Mesothelial cell of epicardium (in vitro differentiated cells): ENCODE results near the gene URB2. TPM values are rescaled to one million over a fixed set of nuclear protein-coding genes. Genes with fewer than 3 reads are reported as not detected.

ENCODE experiments used
- DNase-seq, 2 experiments: peaks; one replicate each; pipeline ENCODE4 v3.0.0; 2021; ENCODE audit warnings: low spot score in 2 of 2; ENCODE audit not compliant: unreplicated experiment in 2 of 2
- H3K27ac Mint-ChIP-seq: 2 replicates; pipeline ENCODE4 v1.8.0; 2021; ENCODE audit warnings: mixed read lengths
- H3K27me3 Mint-ChIP-seq: 2 replicates; pipeline ENCODE4 v1.8.0; 2021; ENCODE audit warnings: low read depth, mixed read lengths
- H3K36me3 Mint-ChIP-seq: 2 replicates; pipeline ENCODE4 v1.8.0; 2021; ENCODE audit warnings: mixed read lengths
- H3K4me1 Mint-ChIP-seq: 2 replicates; pipeline ENCODE4 v1.8.0; 2021; ENCODE audit warnings: mixed read lengths
- H3K4me3 Mint-ChIP-seq: 2 replicates; pipeline ENCODE4 v1.8.0; 2021; ENCODE audit warnings: mild to moderate bottlenecking, moderate library complexity, mixed read lengths
- H3K9me3 Mint-ChIP-seq: 2 replicates; pipeline ENCODE4 v1.8.0; 2021; ENCODE audit warnings: mixed read lengths
- total RNA-seq: library from RNA; stranded (reverse); gene quantifications from 3 replicates; pipeline ENCODE4 v1.2.1, GENCODE V29; 2021
- TF ChIP-seq, protein P1 (sequence below): fragments of 200-600 bp; sonication (generic); IDR thresholded peaks from one replicate; pipeline ENCODE4 v1.5.0; 2021; ENCODE audit warnings: antibody characterized with exemption; ENCODE audit not compliant: unreplicated experiment

URB2 gene
- total RNA-seq, 1 donor from 2014 or later, result 11.4 TPM

DNA sequence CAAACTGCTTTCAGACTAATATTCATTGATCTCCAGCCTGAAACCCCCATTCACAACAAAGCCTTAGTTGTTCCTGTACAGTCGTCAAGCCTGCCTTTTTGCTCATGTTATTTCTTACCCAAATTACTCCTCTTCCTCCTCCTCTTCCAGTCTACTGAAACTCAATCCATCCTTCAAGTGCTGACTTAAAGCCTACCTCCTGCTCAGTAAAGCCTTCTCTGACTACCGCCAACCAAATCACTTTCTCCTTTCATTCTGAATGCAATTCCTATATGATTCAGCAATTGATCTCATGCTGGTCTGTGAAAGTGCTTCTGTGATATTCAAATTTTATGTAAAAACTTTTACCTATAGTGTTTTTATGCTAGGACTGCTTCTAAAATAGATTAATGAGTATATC, 18.7 kb upstream of the URB2 start:
- H3K27me3 Mint-ChIP-seq, result no peaks in the 10 kb centered on the region
- TF ChIP-seq, protein P1, sequence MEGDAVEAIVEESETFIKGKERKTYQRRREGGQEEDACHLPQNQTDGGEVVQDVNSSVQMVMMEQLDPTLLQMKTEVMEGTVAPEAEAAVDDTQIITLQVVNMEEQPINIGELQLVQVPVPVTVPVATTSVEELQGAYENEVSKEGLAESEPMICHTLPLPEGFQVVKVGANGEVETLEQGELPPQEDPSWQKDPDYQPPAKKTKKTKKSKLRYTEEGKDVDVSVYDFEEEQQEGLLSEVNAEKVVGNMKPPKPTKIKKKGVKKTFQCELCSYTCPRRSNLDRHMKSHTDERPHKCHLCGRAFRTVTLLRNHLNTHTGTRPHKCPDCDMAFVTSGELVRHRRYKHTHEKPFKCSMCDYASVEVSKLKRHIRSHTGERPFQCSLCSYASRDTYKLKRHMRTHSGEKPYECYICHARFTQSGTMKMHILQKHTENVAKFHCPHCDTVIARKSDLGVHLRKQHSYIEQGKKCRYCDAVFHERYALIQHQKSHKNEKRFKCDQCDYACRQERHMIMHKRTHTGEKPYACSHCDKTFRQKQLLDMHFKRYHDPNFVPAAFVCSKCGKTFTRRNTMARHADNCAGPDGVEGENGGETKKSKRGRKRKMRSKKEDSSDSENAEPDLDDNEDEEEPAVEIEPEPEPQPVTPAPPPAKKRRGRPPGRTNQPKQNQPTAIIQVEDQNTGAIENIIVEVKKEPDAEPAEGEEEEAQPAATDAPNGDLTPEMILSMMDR, result no peak
- DNase-seq, result no peak
- no peak overlapping the region for H3K27ac Mint-ChIP-seq
- H3K4me1 Mint-ChIP-seq, result no peaks in the 10 kb centered on the region
- H3K9me3 Mint-ChIP-seq, result no peaks in the 10 kb centered on the region
- H3K4me3 Mint-ChIP-seq, result no peak overlapping the region
- peaks cover 54% of the 10 kb centered on the region for H3K36me3 Mint-ChIP-seq

DNA sequence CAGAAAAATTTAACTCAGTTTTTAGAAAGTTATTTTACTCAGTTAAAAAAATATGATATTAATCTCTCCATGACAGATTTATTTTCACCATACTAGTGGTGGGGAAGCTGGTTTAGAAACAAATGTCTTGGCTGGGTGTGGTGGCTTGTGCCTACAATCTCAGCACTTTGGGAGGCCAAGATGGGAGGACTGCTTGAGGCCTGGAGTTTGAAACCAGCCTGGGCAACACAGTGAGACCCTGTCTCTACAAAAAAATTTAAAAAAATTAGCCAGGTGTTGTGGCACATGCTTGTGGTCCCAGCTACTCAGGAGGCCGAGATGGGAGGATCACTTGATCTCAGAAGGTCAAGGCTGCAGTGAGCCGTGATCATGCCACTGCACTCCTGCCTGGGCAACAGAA, 17.5 kb upstream of the URB2 start:
- H3K27ac Mint-ChIP-seq, result no peak overlapping the region
- TF ChIP-seq, protein P1, result no peak
- H3K4me1 Mint-ChIP-seq, result no peaks in the 10 kb centered on the region
- no peaks in the 10 kb centered on the region for H3K9me3 Mint-ChIP-seq
- no peak overlapping the region for H3K4me3 Mint-ChIP-seq
- H3K36me3 Mint-ChIP-seq, result peaks cover 54% of the 10 kb centered on the region
- no peak for DNase-seq
- no peaks in the 10 kb centered on the region for H3K27me3 Mint-ChIP-seq

DNA sequence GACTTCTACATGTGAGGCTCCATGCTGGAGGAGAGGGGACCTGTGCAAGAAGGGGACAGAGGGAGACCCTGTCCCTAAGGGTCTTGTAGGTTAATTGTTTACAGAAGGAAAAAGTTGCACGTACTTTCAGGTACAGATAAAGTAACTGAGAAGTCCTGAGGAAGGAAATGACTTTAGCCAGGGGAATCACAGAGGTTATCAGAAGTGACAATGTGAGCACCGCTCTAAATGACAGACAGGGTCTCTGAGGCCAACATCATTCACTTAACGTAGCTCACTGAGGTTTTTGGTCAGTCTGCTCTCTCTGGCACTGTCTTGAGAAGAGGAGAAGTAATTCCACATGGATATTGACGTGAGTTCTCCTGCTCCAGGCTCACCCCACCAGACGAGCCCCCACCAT, 12.1 kb upstream of the URB2 start:
- Mint-ChIP-seq H3K9me3 (no peaks in the 10 kb centered on the region), H3K27ac (no peak overlapping the region), H3K36me3 (peaks cover 30% of the 10 kb centered on the region), H3K27me3 (no peaks in the 10 kb centered on the region), H3K4me3 (no peak overlapping the region), H3K4me1 (no peaks in the 10 kb centered on the region)
- DNase-seq, result no peak
- TF ChIP-seq, protein P1, result no peak

DNA sequence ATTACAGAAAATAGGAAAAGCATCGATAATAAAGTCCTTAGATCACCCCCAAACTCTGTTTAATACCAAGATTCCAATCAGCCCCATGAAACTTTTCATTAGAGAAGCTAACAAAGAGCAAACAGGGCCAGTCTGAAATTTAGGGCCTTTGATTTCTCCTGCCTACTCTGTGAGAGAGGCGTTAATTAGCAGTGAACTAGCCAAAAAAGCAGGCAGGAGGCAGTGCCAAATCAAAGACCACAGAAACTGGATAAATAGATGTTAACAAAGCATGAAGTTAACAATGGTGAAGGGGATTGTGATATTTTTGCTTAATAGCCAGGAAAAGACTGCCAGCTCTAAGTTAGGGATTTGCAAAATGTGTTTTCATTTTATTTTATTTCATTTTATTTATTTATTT, 11.3 kb upstream of the URB2 start:
- H3K4me1 Mint-ChIP-seq, result no peaks in the 10 kb centered on the region
- no peak overlapping the region for H3K27ac Mint-ChIP-seq
- peaks cover 25% of the 10 kb centered on the region for H3K36me3 Mint-ChIP-seq
- no peaks in the 10 kb centered on the region for H3K27me3 Mint-ChIP-seq
- H3K9me3 Mint-ChIP-seq, result no peaks in the 10 kb centered on the region
- no peak for DNase-seq
- TF ChIP-seq, protein P1, result no peak
- no peak overlapping the region for H3K4me3 Mint-ChIP-seq

DNA sequence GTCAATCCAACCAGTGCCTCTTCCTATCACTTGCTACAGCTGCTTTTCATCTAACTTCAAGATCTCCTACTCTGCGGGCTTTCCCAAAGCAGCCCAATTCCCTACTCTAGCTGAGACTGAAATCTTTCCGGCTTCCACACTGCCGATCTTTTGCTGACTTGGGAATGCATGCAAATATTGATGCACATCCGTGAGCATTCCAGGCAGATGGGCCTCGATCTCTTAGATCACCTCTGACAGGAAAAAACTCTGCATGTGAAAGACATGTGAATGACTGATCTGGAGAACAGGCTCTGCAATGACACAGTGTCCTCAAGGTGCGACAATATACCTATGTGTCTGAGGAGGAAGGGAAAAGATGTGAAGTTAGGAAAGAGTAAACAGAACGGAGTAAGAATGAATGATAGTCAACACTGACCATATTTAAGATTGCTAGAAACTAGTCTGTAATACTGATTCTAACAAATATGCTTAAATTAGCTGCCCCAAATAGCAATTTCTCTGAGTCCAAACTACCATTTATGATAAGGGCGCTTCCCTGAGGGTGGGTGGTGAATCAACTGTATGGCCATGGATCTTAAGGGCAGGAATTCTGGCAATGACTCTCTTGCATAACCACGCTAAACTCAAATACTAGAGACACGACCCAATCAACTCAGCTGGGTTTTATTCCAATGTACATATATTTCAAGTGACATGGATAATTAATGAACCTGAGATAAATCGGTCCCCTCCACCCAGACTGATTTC, 8.5 kb upstream of the URB2 start:
- H3K4me3 Mint-ChIP-seq, result no peak overlapping the region
- peaks cover 6% of the 10 kb centered on the region for H3K36me3 Mint-ChIP-seq
- DNase-seq, result no peak
- no peaks in the 10 kb centered on the region for H3K9me3 Mint-ChIP-seq
- TF ChIP-seq, protein P1, result no peak
- H3K27ac Mint-ChIP-seq, result no peak overlapping the region
- no peaks in the 10 kb centered on the region for H3K27me3 Mint-ChIP-seq
- peaks cover 2% of the 10 kb centered on the region for H3K4me1 Mint-ChIP-seq

DNA sequence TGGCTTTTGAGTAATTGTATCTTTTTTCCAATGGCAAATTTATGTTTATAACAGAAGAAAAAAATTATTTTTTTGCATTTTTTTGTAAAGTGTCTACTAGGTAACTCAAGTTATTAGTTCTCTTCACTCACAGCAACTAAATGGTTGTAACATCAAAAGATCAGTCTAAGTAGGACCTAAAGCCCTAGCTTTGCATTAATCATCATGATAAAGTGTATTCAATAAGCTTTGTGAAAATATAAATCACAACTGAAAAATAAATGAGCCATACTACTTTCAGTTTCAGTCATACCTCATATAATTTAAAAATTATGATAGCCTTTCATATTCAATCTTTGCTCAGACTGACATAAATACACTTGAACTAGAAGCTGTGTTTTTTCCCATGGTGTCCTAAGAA, 7.0 kb upstream of the URB2 start:
- no peaks in the 10 kb centered on the region for H3K27me3 Mint-ChIP-seq
- H3K9me3 Mint-ChIP-seq, result no peaks in the 10 kb centered on the region
- H3K27ac Mint-ChIP-seq, result no peak overlapping the region
- no peak for DNase-seq
- no peak overlapping the region for H3K4me3 Mint-ChIP-seq
- H3K4me1 Mint-ChIP-seq, result peaks cover 4% of the 10 kb centered on the region
- TF ChIP-seq, protein P1, result no peak
- H3K36me3 Mint-ChIP-seq, result no peaks in the 10 kb centered on the region
